Measurements from ENCODE around the gene TTC23L.

DNA sequence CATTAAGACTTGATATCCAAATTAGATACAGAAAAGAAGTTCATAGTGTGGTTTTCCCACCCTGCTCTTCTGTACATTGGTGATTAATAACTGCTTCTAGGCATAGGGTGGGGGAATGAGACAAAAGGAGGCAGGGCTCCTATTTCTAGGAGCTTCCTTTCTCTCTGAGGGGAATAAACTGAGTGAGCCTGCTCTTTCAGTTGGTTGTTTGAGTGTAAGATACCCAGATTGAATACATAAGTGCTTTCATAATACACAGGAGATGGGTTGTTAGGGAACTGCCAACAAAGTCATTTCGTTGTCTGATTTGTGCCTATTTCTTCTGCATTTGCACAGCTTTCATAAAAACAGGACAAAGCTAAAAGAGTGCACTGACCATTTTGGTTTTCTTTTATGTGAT lies 48.9 kb upstream of the TTC23L start:
- TF ChIP-seq POLR2A (IDR thresholded peaks at IDR 0.05): no peak
- TF ChIP-seq, protein P1, sequence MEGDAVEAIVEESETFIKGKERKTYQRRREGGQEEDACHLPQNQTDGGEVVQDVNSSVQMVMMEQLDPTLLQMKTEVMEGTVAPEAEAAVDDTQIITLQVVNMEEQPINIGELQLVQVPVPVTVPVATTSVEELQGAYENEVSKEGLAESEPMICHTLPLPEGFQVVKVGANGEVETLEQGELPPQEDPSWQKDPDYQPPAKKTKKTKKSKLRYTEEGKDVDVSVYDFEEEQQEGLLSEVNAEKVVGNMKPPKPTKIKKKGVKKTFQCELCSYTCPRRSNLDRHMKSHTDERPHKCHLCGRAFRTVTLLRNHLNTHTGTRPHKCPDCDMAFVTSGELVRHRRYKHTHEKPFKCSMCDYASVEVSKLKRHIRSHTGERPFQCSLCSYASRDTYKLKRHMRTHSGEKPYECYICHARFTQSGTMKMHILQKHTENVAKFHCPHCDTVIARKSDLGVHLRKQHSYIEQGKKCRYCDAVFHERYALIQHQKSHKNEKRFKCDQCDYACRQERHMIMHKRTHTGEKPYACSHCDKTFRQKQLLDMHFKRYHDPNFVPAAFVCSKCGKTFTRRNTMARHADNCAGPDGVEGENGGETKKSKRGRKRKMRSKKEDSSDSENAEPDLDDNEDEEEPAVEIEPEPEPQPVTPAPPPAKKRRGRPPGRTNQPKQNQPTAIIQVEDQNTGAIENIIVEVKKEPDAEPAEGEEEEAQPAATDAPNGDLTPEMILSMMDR (IDR thresholded peaks at IDR 0.05): no peak

Data from thyroid gland (tissue), 4 donors.